Lung microvascular endothelial cell (primary cell): ENCODE results near the gene STXBP4. TPM values are rescaled to one million over a fixed set of nuclear protein-coding genes. Genes with fewer than 3 reads are reported as not detected.
A peak's percentile ranks its signal among the peaks of the same experiment; 100 is the strongest.

Experiments used
- DNase-seq, 2 donors: peaks; one replicate each; pipeline versions ENCODE4 v3.0.0 to v3.0.0-alpha.2; 2010; ENCODE audit warnings: low read depth in 2 of 2
- total RNA-seq: library from RNA; depleted of rRNA; stranded (reverse); fragments of >200 nt; gene quantifications from 2 replicates; pipeline ENCODE4 v1.2.1, GENCODE V29; 2014

The STXBP4 gene, protein sequence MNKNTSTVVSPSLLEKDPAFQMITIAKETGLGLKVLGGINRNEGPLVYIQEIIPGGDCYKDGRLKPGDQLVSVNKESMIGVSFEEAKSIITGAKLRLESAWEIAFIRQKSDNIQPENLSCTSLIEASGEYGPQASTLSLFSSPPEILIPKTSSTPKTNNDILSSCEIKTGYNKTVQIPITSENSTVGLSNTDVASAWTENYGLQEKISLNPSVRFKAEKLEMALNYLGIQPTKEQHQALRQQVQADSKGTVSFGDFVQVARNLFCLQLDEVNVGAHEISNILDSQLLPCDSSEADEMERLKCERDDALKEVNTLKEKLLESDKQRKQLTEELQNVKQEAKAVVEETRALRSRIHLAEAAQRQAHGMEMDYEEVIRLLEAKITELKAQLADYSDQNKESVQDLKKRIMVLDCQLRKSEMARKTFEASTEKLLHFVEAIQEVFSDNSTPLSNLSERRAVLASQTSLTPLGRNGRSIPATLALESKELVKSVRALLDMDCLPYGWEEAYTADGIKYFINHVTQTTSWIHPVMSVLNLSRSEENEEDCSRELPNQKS
- 2.0 and 2.2 TPM in 2 replicates for total RNA-seq

DNA sequence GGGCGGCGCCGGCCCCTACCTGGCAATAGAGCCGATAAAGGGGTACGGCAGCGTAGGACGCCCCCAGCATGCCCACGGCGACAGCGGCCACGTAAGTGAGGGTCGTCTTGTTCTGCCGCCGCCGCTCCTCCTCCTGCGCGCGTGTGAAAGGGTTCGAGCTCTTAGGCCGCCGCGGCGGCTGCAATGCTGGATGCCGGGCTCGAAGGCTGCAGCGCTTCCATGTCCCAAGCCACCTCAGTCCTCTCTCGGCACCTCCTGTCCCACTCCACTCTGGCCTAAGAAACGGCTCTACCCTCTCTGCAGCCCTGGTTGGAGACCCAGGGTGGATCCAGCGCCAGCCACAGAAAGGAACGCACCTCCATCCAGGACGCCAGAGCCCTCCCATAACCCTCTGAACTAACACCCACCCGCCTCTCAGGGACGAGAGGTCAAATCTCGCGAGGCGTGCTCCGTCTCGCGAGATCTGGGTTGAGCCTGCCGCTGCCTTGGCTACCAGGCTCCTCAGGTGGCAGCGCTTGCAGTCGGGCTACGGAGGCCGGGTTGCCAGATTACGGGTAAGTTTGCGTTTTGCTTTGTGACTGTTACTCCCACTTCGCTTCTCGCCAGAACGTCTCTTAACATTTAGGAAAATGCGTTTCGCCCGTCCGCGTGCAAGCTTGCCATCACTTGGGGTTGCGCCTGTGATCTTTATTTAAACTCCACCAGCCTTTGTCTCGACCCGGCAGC is at the start of gene STXBP4, which contains the start of gene COX11:
Gene STXBP4 (plus strand): TSS at position 504 of the 726 bp plus-strand sequence. CDS start 17,455 bp downstream, outside the sequence.
Gene COX11 (minus strand): TSS at position 393 of the 726 bp plus-strand sequence. CDS start 8 bp downstream, at position 385.
- peak; percentile 98 for DNase-seq

- no peak for DNase-seq
These were observed 49.1 kb upstream of the STXBP4 start for GRCh38 chr17:54919425-54919824.

GRCh38 chr17:54920819-54921218 is 47.7 kb upstream of the STXBP4 start:
- no peak for DNase-seq

- DNase-seq = no peak
These were observed 44.2 kb upstream of the STXBP4 start for GRCh38 chr17:54924405-54924804.

GRCh38 chr17:54927525-54927924 is 41.0 kb upstream of the STXBP4 start:
- DNase-seq = no peak

- DNase-seq = no peak
These were observed 35.9 kb upstream of the STXBP4 start for GRCh38 chr17:54932711-54933110.

- DNase-seq = no peak
These were observed 34.6 kb upstream of the STXBP4 start for GRCh38 chr17:54933921-54934320.

- no peak for DNase-seq
These were observed 33.1 kb upstream of the STXBP4 start for GRCh38 chr17:54935471-54935870.

DNA sequence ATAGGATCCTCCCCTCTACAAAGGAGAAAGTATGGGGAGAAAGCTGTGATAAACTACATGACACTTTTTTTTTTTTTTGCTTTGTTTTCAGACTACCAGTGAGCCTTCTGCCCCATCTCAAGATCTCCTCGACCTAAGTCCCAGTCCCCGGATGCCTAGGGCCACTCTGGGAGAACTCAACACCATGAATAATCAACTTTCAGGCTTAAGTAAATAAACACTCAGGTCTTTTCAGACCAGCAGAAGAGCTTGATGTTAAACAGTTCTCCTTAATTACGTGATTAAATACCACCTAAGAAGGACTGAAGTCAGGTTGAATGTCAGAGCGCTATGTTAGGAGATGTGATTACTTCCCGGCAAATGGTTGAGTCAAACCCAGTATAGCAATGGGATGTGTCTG is 31.5 kb upstream of the STXBP4 start:
- no peak for DNase-seq

GRCh38 chr17:54937426-54937825 is 31.1 kb upstream of the STXBP4 start:
- DNase-seq = no peak

DNA sequence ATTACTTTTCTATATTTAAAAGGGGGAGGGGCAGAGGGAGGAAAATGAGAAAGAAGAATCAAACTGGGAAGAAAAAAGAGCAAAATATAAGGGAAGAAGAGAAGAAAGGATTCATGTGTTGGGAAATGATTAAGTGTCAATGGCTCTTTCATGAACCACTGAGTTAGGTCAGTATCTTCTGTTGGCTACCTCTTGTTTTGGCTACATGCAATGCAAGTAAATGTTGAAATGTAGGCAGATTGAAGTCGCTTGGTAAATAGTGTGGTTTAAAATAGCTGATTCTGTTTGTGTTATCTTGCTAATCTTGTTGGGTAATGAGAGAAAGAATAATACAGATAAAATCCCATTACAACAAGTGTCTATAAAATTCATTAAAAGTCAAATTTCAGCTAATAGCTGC is 27.3 kb upstream of the STXBP4 start:
- DNase-seq = no peak

GRCh38 chr17:54944796-54945195 is 23.8 kb upstream of the STXBP4 start:
- no peak for DNase-seq

GRCh38 chr17:54945231-54945630 is 23.3 kb upstream of the STXBP4 start:
- peak; percentile 1 to 8 for DNase-seq

DNA sequence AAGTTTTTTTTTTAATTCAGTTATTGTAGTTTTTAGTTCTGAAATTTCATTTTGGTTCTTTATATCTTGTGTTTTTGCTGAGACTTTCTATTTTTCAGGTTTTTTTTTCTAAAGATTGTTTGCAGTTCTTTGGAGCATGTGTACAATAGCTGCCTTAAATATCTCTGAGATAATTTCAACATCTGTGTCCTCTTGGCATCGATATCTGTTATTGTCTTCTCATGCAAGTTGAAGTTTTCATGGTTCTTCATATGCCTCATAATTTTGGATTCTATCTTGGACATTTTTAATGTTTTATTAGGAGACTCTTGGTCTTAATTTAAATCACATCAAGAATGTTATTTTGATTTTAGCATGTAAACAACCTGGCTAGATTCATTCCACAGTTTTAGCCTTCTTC is 22.9 kb upstream of the STXBP4 start:
- DNase-seq = peak in 1 of 2 donors; percentile 43

- no peak for DNase-seq
These were observed 21.2 kb upstream of the STXBP4 start for GRCh38 chr17:54947396-54947795.

DNA sequence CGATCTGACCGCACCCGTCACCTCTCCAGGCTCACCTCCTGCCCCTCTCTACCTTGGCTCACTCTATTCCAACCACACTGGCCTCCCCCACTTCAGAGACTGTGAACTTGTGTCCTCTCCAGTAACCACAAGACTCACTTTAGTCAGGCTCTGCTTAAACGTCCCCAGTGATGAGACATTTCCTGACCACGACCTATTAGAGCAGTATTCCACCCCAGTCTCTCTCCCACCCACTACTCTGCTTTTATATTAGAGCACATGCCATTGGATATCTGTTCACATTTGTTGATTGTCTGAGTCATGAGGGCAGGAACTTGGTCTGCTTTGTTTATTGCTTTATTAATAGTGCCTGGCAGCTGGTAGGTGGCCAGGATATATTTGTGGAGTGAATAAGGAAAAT is 20.2 kb upstream of the STXBP4 start:
- DNase-seq = peak; percentile 15 to 96

DNA sequence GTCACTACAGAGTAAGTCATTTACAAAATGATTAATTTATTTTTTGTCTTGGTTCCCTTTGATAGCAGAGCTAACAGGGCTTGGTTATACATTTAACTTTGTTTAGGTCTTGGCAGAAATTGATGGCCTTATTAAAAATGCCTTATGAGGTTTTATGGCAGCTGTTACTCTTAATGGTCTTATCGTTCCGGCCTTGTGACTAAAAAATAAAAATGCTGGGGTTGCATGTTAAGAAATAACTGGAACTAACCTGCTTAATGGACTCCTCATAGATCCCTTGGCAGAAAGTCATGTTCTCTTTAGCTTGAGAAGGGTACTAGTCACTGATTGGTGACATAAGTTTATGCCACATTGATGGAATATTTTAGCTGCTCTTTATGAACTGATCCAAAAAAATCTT is 18.4 kb upstream of the STXBP4 start:
- DNase-seq = no peak

DNA sequence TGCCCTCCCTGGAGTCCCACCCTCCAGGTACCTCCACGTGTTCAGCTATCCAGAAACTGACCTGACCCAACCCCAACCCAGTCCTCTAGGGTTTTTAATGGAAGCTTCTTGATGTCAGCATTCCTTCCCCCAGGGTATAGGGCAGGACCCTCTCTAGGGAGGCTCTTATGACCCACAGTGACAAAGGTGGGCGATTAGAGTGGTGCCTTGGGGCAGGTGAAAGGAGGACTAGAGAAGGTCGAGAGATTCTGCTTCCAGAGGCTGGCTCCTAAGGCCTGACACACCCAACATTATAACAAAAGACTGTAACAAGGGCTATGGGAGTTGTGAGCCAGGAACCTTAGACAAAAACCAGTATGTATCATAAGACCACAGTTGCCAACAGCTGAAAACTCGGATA is 17.3 kb upstream of the STXBP4 start:
- no peak for DNase-seq

GRCh38 chr17:54956791-54957190 is 11.8 kb upstream of the STXBP4 start:
- no peak for DNase-seq

- no peak for DNase-seq
These were observed 824 bp upstream of the STXBP4 start for GRCh38 chr17:54967621-54968261.

DNA sequence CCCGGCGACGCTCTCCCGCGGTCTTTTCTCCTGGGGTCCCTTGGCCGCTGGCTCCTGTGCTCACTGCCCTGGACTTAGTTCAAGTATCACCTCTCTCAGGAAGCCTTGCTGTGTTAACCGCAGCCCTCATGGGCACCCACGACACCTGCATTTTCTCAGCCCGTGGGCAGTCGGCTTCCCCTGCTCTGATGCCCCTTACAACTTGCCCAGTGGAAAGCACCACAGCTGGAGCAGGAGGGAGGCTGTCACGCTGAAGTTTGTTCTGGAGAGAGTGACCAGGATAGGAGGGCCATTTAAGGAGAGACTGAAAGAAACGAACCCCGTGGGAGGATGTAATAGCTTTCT is 395 bp downstream of the STXBP4 start:
- DNase-seq = peak; percentile 48 to 55
